ENCODE results near the gene TKT.

TKT gene

DNA sequence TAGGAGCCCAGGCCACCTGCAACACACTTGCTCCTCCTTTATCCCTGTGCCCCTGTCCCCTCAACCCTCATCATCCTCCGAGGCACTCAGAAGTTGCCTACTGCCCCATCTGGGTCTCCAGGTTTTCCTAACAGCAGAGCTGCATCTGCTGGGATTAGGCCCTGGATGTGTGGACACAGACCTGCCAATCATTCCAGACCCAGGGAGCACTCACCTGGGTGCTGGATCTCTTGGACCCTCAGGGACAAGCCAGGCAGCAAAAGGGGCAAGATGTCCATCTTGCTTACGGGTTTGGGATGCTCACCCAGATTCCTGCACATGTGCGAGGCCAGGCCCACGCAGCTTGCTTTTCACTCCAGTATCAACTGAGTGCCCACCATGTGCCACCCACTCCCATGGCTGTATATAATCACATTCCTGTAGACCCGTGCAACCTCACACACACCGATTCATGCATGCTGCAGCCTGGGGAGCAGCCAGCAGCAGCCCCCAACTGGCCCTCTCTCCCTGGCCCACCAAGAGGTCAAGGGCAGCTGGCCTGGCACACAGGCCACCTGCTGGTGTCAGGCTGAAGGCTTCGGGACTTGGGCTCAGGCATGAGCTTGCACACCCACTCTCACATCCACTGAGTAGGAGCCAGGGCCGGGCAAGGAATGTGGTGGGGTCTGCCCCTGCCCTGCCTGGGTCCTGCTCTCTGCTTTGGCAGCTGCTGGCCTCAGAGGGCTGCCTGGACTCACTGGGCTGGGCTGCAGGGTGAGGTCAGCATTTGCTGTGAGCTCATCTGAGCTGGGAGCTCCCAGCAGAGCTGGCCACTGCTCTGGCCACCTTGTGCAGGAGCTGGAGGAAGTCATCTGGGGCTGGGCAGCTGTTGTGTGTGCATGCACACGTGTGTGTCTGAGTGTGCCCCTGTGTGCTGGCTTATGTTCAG, 79.9 kb downstream of the TKT start:
- H3K27ac ChIP-seq, result 0 out of 2 replicates have a peak overlapping the region, but pooled peaks have one; percentile 6
- H3K4me1 ChIP-seq, result peaks cover 60% of the 10 kb centered on the region
- H3K4me3 ChIP-seq, result no peak overlapping the region
- no peaks in the 10 kb centered on the region for H3K27me3 ChIP-seq
- H3K36me3 ChIP-seq, result peaks cover 78% of the 10 kb centered on the region
- H4K20me1 ChIP-seq, result peaks cover 100% of the 10 kb centered on the region
- no peak for TF ChIP-seq Cebpa-rat (IDR thresholded peaks at IDR 0.05)
- H3K4me2 ChIP-seq, result no peak overlapping the region
- H3K9me3 ChIP-seq, result no peaks in the 10 kb centered on the region
- H3K9ac ChIP-seq, result no peak overlapping the region
